Measurements from ENCODE around the gene SFRP5.
A peak's percentile ranks its signal among the peaks of the same experiment; 100 is the strongest.

SFRP5 gene

DNA sequence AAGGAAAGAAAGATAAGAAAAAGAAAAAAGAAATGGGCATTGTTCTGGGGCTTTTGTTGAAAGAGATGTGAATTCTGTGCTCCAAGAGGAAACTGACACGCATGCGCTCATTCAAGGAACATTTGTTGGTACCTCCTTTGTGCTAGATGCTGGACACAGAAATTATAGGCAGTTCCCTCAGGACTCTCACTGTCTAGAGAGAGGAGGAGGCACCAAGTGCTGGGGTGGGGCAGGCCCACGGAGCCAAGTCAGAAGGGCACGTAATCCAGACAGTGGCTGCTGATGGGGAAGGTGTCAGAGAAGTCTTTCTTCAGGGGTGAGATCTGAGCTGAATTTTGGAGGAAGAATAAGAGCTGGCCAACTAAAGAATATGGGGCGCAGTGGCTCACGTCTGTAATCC lies 37.8 kb downstream of the SFRP5 start:
- FAIRE-seq = no peak

DNA sequence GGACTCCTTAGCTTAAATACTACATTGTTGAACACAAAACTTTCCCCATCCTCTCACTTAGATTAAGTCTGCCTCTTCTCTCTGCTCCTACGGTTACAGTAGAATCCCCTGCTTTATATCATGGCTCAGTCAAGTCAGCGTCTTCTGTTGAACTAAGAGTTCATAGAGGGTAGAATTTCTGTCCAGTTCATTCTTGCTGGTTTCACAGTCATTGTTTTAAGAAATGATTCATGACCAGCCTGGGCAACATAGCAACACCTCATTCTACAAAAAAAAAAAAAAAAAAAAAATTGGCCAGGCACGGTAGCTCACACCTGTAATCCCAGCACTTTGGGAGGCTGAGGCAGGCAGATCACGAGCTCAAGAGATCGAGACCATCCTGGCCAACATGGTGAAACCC lies 38.5 kb downstream of the SFRP5 start:
- FAIRE-seq = no peak

- no peak for FAIRE-seq
Observed at GRCh38 chr10:97732052-97732359, 39.8 kb downstream of the SFRP5 start.

DNA sequence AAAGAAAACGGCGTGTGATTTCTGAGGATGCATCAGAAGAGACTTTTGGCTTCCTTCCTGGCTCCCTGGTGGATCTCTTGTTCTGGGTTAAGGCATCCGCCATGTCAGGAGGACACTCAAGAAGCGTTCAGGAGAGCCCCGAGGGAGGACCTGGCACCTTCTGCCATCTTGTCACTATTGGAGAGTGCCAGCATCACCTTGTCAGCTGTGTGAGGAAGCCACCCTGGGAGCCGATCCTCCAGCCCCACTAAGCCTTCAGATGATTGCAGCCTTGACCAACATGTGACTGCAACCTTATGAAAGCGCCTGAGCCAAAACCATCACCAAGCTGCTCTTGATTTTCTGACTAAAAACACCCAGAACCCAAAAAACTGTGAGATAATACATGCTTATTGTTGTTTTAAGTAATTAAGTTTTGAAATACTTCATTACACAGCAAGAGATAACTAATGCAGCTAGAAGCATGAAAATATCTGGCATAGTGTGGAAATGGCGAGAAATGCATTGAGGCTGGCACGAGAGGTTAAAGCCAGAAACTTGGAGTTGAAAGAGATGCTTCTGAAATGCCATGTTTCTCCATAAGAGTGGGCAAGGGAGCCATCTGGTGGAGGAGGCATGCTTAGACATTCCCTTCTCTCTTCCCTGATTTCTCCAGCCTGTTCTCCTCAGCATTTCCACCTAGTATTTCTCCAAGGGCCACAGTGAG lies 40.3 kb downstream of the SFRP5 start:
- peak; percentile 46 for FAIRE-seq

DNA sequence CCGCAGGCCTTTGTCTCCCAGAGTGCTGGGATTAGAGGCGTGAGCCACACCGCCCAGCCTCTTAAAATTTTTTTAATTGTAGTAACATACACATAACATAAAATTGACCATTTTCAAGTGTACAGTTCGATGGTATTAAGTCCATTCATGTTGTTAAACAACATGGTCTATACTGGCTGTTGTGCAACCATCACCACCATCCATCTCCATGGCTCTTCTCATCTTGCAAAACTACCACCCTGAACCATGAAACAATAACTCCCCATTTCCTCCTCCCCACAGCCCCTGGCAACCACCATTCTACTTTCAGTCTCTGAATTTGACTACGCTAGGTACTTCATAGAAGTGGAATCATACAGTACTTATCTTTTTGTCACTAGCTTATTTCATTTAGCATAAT lies 42.8 kb downstream of the SFRP5 start:
- FAIRE-seq = no peak

- no peak for FAIRE-seq
Observed at GRCh38 chr10:97726636-97727178, 45.1 kb downstream of the SFRP5 start.

DNA sequence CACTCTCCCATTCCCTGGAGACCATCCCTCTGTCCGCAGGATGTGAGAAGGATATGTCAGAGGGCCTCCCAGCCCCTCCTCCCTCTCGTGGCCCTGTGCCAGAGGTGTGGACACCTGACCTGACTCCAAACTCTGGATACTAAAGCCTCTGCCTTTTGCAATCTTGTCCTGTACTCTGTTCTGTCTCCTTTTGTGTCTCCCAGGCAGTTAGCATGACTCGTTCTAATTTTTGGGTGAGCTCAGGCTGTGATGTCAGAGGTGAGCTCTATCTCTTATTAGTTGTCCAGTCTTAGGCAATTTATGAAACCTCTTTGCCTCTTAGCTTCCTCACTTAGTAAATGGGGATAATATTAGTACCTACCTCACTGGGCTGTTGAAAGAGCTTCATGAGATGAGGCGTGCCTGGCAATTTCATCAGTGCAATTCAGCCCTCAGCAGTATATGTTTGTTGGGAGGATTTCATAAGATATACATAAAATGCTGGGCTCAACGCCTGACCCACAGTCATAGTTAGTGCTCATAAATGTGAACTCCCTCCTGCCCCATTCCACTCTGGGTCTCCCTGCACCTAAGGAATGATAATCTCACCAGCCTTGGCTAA lies 47.4 kb downstream of the SFRP5 start:
- FAIRE-seq = no peak

DNA sequence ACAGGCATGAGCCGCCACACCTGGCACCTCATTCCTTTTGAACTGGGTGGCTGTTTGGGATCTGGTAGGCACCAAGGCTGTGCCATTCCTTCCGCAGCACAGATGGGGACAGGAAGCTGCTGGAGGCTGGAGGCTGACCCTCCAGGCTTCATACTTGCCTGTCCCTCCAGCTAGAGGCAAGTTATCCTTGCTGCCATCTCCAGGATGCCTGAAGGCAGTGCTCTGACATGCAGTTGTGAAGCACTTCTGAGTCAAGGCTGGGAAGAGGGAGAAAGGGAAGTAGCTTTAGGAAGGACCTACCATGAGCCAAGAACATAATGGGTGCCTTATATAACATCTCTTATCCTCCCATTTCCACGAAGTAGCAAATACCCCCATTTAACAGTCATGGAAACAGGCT lies 48.8 kb downstream of the SFRP5 start:
- FAIRE-seq = no peak

- FAIRE-seq = no peak
Observed at GRCh38 chr10:97721871-97722780, 49.7 kb downstream of the SFRP5 start.

DNA sequence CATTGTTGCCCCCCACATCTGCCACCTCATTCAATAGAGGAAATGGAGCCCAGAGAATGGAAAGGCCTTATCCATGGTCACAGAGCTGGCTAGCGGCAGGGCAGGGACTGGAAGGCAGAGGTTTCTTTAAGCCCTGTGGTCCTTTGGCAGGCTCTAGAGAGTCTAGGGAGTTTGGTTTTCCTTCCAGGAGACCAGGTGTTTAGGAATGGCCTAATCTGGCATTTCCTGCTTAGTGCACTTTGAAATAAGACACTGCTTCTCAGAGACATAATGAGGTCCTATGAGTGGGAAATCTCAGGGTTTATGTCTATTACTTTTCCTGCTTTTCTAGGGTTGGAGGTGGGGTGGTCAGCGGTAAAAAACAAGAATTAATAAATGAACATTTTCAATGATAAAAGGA lies 52.2 kb downstream of the SFRP5 start:
- FAIRE-seq = no peak

GRCh38 chr10:97718659-97719142 lies 53.1 kb downstream of the SFRP5 start:
- no peak for FAIRE-seq

DNA sequence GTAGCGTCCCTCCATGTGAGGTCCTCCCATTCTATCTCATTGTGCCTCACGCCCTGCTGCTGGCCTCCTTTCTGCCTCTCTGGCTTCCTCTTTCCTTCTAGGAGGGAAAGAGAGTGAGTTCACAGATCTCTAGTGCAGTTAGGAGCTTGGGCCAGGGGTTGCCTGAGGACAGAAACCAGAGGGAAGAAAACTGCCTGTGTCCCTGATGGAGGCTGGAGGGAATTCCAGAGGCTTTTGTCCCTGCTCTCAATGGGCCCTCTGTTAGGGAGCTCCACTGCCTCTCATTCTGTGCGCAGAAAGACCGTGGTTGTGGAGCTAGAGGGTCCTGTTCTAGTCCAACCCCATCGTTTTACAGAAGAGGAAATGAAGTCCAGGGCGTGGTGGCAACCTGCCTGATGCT lies 53.6 kb downstream of the SFRP5 start:
- no peak for FAIRE-seq

DNA sequence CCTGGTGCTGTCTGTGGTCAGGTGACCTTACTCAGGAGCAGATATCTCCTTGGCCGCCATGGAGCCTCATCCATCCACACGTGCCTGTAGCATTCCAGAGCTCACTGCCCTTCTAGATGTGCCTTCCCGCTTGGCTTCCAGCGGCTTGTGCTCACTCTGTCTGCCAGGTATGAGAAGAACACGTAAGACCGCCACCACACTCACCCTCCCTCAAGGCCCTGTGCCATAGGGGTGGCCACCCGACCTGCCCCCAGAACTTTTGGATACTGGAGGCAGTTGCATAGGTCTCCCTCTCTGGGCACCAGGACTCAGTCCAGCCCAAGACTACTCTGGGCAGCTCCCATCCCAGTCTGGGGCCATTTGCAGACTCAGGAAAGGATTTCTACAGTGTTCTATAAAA lies 54.2 kb downstream of the SFRP5 start:
- no peak for FAIRE-seq

Data from endometrium (tissue), 2 donors.